WTC11 (cell line): Measurements from ENCODE around the gene CD48. TPM values are rescaled to one million over a fixed set of nuclear protein-coding genes. Genes with fewer than 3 reads are reported as not detected.

Experiments used
- ATAC-seq: fragments of 200-7000 bp; cut with Tn5 transposase; 2 replicates; pipeline ENCODE4 v1.10.0; 2021; ENCODE audit warnings: mild to moderate bottlenecking, moderate library complexity
- CTCF ChIA-PET: fragments of 300-600 bp; sonication (Branson Sonifier 250); formaldehyde crosslinking; loops from one replicate; lab custom pipeline; 2021; ENCODE audit warnings: antibody characterized with exemption; lab: Charles Lee
- POLR2A ChIA-PET: fragments of 350-600 bp; sonication (Branson Sonifier 250); formaldehyde crosslinking; loops from one replicate; lab custom pipeline; 2021; ENCODE audit warnings: antibody characterized with exemption; lab: Charles Lee
- DNase-seq: peaks from one replicate; pipeline ENCODE4 v3.0.0; 2021; ENCODE audit warnings: low spot score
- H3K27ac Mint-ChIP-seq: 2 replicates; pipeline ENCODE4 v1.8.0; 2021; ENCODE audit warnings: mixed read lengths
- H3K27me3 Mint-ChIP-seq: 2 replicates; pipeline ENCODE4 v1.8.0; 2021; ENCODE audit warnings: low read depth, mild to moderate bottlenecking, moderate library complexity, mixed read lengths
- H3K36me3 Mint-ChIP-seq: 2 replicates; pipeline ENCODE4 v1.8.0; 2021; ENCODE audit warnings: mixed read lengths
- H3K4me1 Mint-ChIP-seq: 2 replicates; pipeline ENCODE4 v1.8.0; 2022; ENCODE audit warnings: mixed read lengths
- H3K4me3 Mint-ChIP-seq: 2 replicates; pipeline ENCODE4 v1.8.0; 2021; ENCODE audit warnings: mild to moderate bottlenecking, moderate library complexity, mixed read lengths
- H3K9me3 Mint-ChIP-seq: 2 replicates; pipeline ENCODE4 v1.8.0; 2021; ENCODE audit warnings: mixed read lengths
- AFF4 ChIP-seq: sonication (generic); formaldehyde crosslinking; IDR thresholded peaks from 2 replicates; pipeline ENCODE4 v1.8.1; 2023; ENCODE audit warnings: mild to moderate bottlenecking, missing genetic modification reagents, borderline replicate concordance
- AR ChIP-seq: fragments of 250-450 bp; sonication (Bioruptor Pico); IDR thresholded peaks from 2 replicates; pipeline ENCODE4 v1.9.0; 2021; ENCODE audit warnings: mild to moderate bottlenecking
- ATF1 ChIP-seq: sonication (generic); formaldehyde crosslinking; IDR thresholded peaks from 2 replicates; pipeline ENCODE4 v1.8.1; 2023; ENCODE audit warnings: mild to moderate bottlenecking, moderate library complexity, missing genetic modification reagents
- CREB1 ChIP-seq: sonication (generic); formaldehyde crosslinking; IDR thresholded peaks from 2 replicates; pipeline ENCODE4 v1.8.0; 2023; ENCODE audit warnings: mild to moderate bottlenecking, missing genetic modification reagents
- E2F4 ChIP-seq: sonication (generic); formaldehyde crosslinking; IDR thresholded peaks from 2 replicates; pipeline ENCODE4 v1.8.1; 2022; ENCODE audit warnings: low read depth, mild to moderate bottlenecking, moderate library complexity, missing genetic modification reagents, borderline replicate concordance
- ERG ChIP-seq: fragments of 250-450 bp; sonication (Bioruptor Pico); IDR thresholded peaks from 2 replicates; pipeline ENCODE4 v1.8.0; 2021; ENCODE audit warnings: mild to moderate bottlenecking
- FOXJ3 ChIP-seq: sonication (generic); formaldehyde crosslinking; IDR thresholded peaks from 2 replicates; pipeline ENCODE4 v1.9.0; 2021; ENCODE audit warnings: missing genetic modification reagents, mild to moderate bottlenecking, borderline replicate concordance
- FOXP1 ChIP-seq: sonication (generic); formaldehyde crosslinking; IDR thresholded peaks from 2 replicates; pipeline ENCODE4 v1.8.0; 2022; ENCODE audit warnings: missing genetic modification reagents, mild to moderate bottlenecking, moderate library complexity, borderline replicate concordance
- GABPB1 ChIP-seq: sonication (generic); formaldehyde crosslinking; IDR thresholded peaks from 2 replicates; pipeline ENCODE4 v1.8.1; 2023; ENCODE audit warnings: mild to moderate bottlenecking, missing genetic modification reagents
- IRF1 ChIP-seq: sonication (generic); formaldehyde crosslinking; IDR thresholded peaks from 2 replicates; pipeline ENCODE4 v1.8.0; 2023; ENCODE audit warnings: missing genetic modification reagents
- JAZF1 ChIP-seq: fragments of 250-450 bp; sonication (Bioruptor Pico); IDR thresholded peaks from 2 replicates; pipeline ENCODE4 v1.9.0; 2021; ENCODE audit warnings: moderate library complexity, mild to moderate bottlenecking, inconsistent platforms
- MAX ChIP-seq: sonication (generic); formaldehyde crosslinking; IDR thresholded peaks from 2 replicates; pipeline ENCODE4 v1.8.0; 2022; ENCODE audit warnings: mild to moderate bottlenecking, missing genetic modification reagents
- USF2 ChIP-seq: sonication (generic); formaldehyde crosslinking; IDR thresholded peaks from 2 replicates; pipeline ENCODE4 v1.8.1; 2023; ENCODE audit warnings: mild to moderate bottlenecking, missing genetic modification reagents, moderate library complexity
- ZBTB21 ChIP-seq: sonication (generic); formaldehyde crosslinking; IDR thresholded peaks from 2 replicates; pipeline ENCODE4 v1.8.1; 2023; ENCODE audit warnings: mild to moderate bottlenecking, missing genetic modification reagents, borderline replicate concordance
- ZMAT4 ChIP-seq: fragments of 250-450 bp; sonication (Bioruptor Pico); IDR thresholded peaks from 2 replicates; pipeline ENCODE4 v1.9.0; 2021; ENCODE audit warnings: mild to moderate bottlenecking
- ZNF263 ChIP-seq: sonication (generic); formaldehyde crosslinking; IDR thresholded peaks from 2 replicates; pipeline ENCODE4 v1.8.1; 2022; ENCODE audit warnings: low read depth, mild to moderate bottlenecking, moderate library complexity, missing genetic modification reagents
- ZNF512 ChIP-seq: sonication (generic); formaldehyde crosslinking; IDR thresholded peaks from 2 replicates; pipeline ENCODE4 v1.8.1; 2022; ENCODE audit warnings: missing genetic modification reagents, borderline replicate concordance
- total RNA-seq: library from RNA; stranded (reverse); gene quantifications from 3 replicates; pipeline ENCODE4 v1.2.3, GENCODE V29; 2021

Gene CD48
- total RNA-seq, 1 experiment from 2014 or later = 0.66 TPM

- peaks cover 10% of the 10 kb centered on the region for H3K4me1 Mint-ChIP-seq
- CTCF ChIA-PET = interaction anchor here (0.6 to 5.4 kb wide), 27 partner anchors 9 to 322 kb away, joined by 3 to 53 read pairs (median 4); partner anchors contain the start of genes ITLN1, ITLN2 and SLAMF1
- ATAC-seq (peak; percentile 76), DNase-seq (peak; percentile 75)
- no peaks in the 10 kb centered on the region; the same call in 1 of the 2 replicates for H3K27me3 Mint-ChIP-seq
- peaks cover 19% of the 10 kb centered on the region for H3K36me3 Mint-ChIP-seq
- H3K4me3 Mint-ChIP-seq = no peak overlapping the region
- H3K9me3 Mint-ChIP-seq = peaks cover 4% of the 10 kb centered on the region; the same call in 1 of the 2 replicates
- H3K27ac Mint-ChIP-seq = no peak overlapping the region; the same call in 1 of the 2 replicates
- POLR2A ChIA-PET = no interaction called here
- no peak for TF ChIP-seq E2F4 (CRISPR knock-in tag)
- 0 out of 2 replicates have a peak, but pooled peaks have one; percentile 36 for TF ChIP-seq MAX (CRISPR knock-in tag)
- TF ChIP-seq, all 79 proteins: peak for 1
These were observed 35.8 kb downstream of the CD48 start for GRCh38 chr1:160675641-160676410.

- CTCF ChIA-PET = interaction anchor here (0.8 to 5.4 kb wide), 11 partner anchors 8 to 423 kb away, joined by 3 to 53 read pairs (median 5); partner anchors contain the start of genes ITLN2 and SLAMF1
These were observed 37.2 kb downstream of the CD48 start for GRCh38 chr1:160674415-160674814.

More at GRCh38 chr1:160674415-160674814, 37.2 kb downstream of the CD48 start:
- Mint-ChIP-seq H3K9me3 (peaks cover 16% of the 10 kb centered on the region), H3K36me3 (peaks cover 26% of the 10 kb centered on the region), H3K4me3 (no peak overlapping the region), H3K4me1 (peaks cover 10% of the 10 kb centered on the region)
- ATAC-seq = no peak
- POLR2A ChIA-PET = no interaction called here
- TF ChIP-seq IRF1 (CRISPR knock-in tag) = no peak
- TF ChIP-seq ZNF263 = no peak
- TF ChIP-seq FOXP1 (CRISPR knock-in tag) = no peak
- TF ChIP-seq ATF1 (CRISPR knock-in tag) = no peak
- no peak for TF ChIP-seq AFF4 (CRISPR knock-in tag)
- TF ChIP-seq CREB1 (CRISPR knock-in tag) = no peak
- TF ChIP-seq ZBTB21 (CRISPR knock-in tag) = no peak
- TF ChIP-seq AR = no peak
- TF ChIP-seq GABPB1 (CRISPR knock-in tag) = no peak
- TF ChIP-seq FOXJ3 (CRISPR knock-in tag) = no peak
- TF ChIP-seq ZMAT4 (CRISPR knock-in tag) = no peak
- no peak for TF ChIP-seq USF2 (CRISPR knock-in tag)
- TF ChIP-seq E2F4 (CRISPR knock-in tag) = no peak
- TF ChIP-seq ERG (CRISPR knock-in tag) = no peak
- TF ChIP-seq JAZF1 (CRISPR knock-in tag) = no peak
- no peak for TF ChIP-seq ZNF512 (CRISPR knock-in tag)
- TF ChIP-seq, all 79 proteins: peak for 0
- no peak for DNase-seq
- no peaks in the 10 kb centered on the region; the same call in 1 of the 2 replicates for H3K27me3 Mint-ChIP-seq
- no peak overlapping the region for H3K27ac Mint-ChIP-seq
